MCF 10A (cell line): ENCODE data around the gene EPHA6. TPM values are rescaled to one million over a fixed set of nuclear protein-coding genes. Genes with fewer than 3 reads are reported as not detected.

Source experiments
- BruUV-seq: library from RNA; stranded (reverse); fragments of 400-500 nt; replicated peaks from 2 replicates; lab custom pipeline; 2021; lab: Mats Ljungman, UMichigan
- CTCF ChIA-PET: fragments of 300-600 bp; sonication (Branson Sonifier 250); formaldehyde crosslinking; extraction: SDS; loops from one replicate; lab custom pipeline; 2021; ENCODE audit warnings: antibody characterized with exemption, inconsistent platforms; lab: Yijun Ruan, JAX
- POLR2A ChIA-PET: fragments of 300-600, 350-650 bp; sonication (Branson Sonifier 250); formaldehyde crosslinking; extraction: SDS; loops from one replicate; lab custom pipeline; 2020; ENCODE audit warnings: antibody characterized with exemption, inconsistent platforms; lab: Yijun Ruan, JAX
- DNase-seq: peaks from one replicate; pipeline ENCODE4 v3.0.0-alpha.2; 2018; ENCODE audit not compliant: unreplicated experiment
- H3K27ac Mint-ChIP-seq: one replicate; pipeline ENCODE4 v1.8.0; 2022; ENCODE audit warnings: mild to moderate bottlenecking, low read depth, mixed read lengths; ENCODE audit not compliant: unreplicated experiment
- H3K27me3 Mint-ChIP-seq: one replicate; pipeline ENCODE4 v1.8.0; 2022; ENCODE audit warnings: mixed read lengths; ENCODE audit not compliant: insufficient read depth, unreplicated experiment
- H3K36me3 Mint-ChIP-seq: one replicate; pipeline ENCODE4 v1.8.0; 2022; ENCODE audit warnings: mild to moderate bottlenecking, moderate library complexity, mixed read lengths; ENCODE audit not compliant: insufficient read depth, unreplicated experiment
- H3K4me1 Mint-ChIP-seq: one replicate; pipeline ENCODE4 v1.8.0; 2022; ENCODE audit warnings: mixed read lengths; ENCODE audit not compliant: insufficient read depth, unreplicated experiment
- H3K4me3 Mint-ChIP-seq: one replicate; pipeline ENCODE4 v1.8.0; 2022; ENCODE audit warnings: mild to moderate bottlenecking, moderate library complexity, mixed read lengths; ENCODE audit not compliant: unreplicated experiment
- H3K9me3 Mint-ChIP-seq: one replicate; pipeline ENCODE4 v1.8.0; 2022; ENCODE audit warnings: mixed read lengths; ENCODE audit not compliant: unreplicated experiment
- intact Hi-C: fragments of 100-400 bp; cut with micrococcal nuclease; formaldehyde crosslinking; loops from 2 replicates; pipeline ENCODE4 v1.14.1; 2022
- total RNA-seq: library from RNA; stranded (reverse); gene quantifications from 2 replicates; pipeline ENCODE4 v1.2.3, GENCODE V29; 2022
- TF ChIP-seq, protein P1 (sequence below): fragments of 200-600 bp; IDR thresholded peaks from one replicate; pipeline ENCODE4 v1.8.0; 2022; ENCODE audit warnings: antibody characterized with exemption, mild to moderate bottlenecking; ENCODE audit not compliant: unreplicated experiment

EPHA6 gene
- total RNA-seq, 1 experiment from 2014 or later: 0.33 TPM

DNA sequence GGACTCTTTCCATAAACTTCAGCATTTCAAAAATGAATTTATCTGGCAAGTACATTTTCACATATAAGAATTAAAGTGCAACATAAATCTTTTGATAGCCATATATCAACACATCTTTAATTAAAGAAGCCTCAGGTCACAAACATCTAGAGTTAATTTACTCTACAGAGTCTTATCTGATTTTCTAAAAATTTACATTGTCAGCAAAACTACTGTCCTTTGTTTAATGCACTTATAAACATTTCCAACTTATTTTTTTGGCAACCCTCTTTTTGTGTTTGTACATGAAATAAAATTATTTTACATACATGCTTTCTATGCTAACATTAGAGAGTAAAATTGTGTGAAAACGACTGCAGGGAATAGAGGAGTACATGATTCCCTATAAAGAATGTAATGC is 533.4 kb downstream of the EPHA6 start:
- ChIA-PET CTCF (no interaction called here), POLR2A (no interaction called here)
- DNase-seq: no peak
- TF ChIP-seq, protein P1, sequence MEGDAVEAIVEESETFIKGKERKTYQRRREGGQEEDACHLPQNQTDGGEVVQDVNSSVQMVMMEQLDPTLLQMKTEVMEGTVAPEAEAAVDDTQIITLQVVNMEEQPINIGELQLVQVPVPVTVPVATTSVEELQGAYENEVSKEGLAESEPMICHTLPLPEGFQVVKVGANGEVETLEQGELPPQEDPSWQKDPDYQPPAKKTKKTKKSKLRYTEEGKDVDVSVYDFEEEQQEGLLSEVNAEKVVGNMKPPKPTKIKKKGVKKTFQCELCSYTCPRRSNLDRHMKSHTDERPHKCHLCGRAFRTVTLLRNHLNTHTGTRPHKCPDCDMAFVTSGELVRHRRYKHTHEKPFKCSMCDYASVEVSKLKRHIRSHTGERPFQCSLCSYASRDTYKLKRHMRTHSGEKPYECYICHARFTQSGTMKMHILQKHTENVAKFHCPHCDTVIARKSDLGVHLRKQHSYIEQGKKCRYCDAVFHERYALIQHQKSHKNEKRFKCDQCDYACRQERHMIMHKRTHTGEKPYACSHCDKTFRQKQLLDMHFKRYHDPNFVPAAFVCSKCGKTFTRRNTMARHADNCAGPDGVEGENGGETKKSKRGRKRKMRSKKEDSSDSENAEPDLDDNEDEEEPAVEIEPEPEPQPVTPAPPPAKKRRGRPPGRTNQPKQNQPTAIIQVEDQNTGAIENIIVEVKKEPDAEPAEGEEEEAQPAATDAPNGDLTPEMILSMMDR: no peak
- intact Hi-C loops: no loop called here
- Mint-ChIP-seq H3K27me3 (peaks cover 24% of the 10 kb centered on the region), H3K4me3 (no peak overlapping the region), H3K9me3 (no peaks in the 10 kb centered on the region), H3K36me3 (no peaks in the 10 kb centered on the region), H3K4me1 (no peaks in the 10 kb centered on the region), H3K27ac (no peak overlapping the region)
- BruUV-seq: no TSS peak

DNA sequence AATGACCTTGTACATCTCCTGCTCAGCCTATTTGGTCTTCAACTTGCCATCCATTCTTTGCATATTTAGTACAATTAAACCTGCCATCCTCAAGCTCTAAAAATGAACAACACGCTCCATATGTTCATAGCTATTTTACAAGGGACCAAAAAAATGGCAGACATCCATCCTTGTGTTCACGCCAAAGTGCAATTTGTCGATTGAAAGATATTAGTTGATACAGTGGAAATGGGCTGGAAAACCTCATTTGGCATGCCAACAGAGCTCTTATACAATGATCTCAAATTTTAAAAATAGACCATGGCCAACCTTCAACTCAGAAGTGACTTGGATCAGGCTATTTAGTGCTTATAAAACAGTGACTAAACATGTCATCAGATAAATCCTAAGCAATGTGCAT is 536.6 kb downstream of the EPHA6 start:
- Mint-ChIP-seq H3K9me3 (peaks cover 12% of the 10 kb centered on the region), H3K4me3 (no peak overlapping the region), H3K27me3 (peaks cover 13% of the 10 kb centered on the region), H3K27ac (no peak overlapping the region), H3K36me3 (no peaks in the 10 kb centered on the region), H3K4me1 (no peaks in the 10 kb centered on the region)
- intact Hi-C loops: no loop called here
- no TSS peak for BruUV-seq
- TF ChIP-seq, protein P1: no peak
- CTCF ChIA-PET: interaction anchor here (0.6 kb wide), 1 partner anchor 521 kb away, joined by 4 read pairs; no protein-coding TSS in a partner anchor
- DNase-seq: no peak
- POLR2A ChIA-PET: no interaction called here

DNA sequence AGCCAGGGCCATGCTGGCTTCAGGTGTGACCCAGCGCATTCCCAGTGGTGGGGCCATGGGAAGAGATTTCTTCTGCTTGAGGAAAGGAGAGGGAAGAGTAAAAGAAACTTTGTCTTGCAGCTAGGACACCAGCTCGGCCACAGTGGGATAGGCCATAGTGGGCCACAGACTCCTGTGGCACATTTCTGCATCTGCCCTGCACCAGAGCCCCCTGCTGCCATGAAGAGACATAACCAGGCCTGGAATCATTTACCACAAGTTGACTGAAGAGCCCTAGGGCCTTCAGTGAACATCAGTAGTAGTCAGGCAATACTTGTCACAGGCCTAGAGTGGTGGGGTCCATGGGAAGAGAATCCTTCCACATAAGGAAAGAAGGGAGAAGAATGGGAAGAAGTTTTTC is 538.8 kb downstream of the EPHA6 start:
- Mint-ChIP-seq H3K36me3 (no peaks in the 10 kb centered on the region), H3K4me1 (no peaks in the 10 kb centered on the region), H3K27me3 (peaks cover 15% of the 10 kb centered on the region), H3K27ac (no peak overlapping the region), H3K4me3 (no peak overlapping the region), H3K9me3 (peaks cover 12% of the 10 kb centered on the region)
- CTCF ChIA-PET: interaction anchor here (0.6 kb wide), 1 partner anchor 12 kb away, joined by 3 read pairs; no protein-coding TSS in a partner anchor
- no TSS peak for BruUV-seq
- POLR2A ChIA-PET: no interaction called here
- intact Hi-C loops: no loop called here
- DNase-seq: no peak
- TF ChIP-seq, protein P1: no peak

DNA sequence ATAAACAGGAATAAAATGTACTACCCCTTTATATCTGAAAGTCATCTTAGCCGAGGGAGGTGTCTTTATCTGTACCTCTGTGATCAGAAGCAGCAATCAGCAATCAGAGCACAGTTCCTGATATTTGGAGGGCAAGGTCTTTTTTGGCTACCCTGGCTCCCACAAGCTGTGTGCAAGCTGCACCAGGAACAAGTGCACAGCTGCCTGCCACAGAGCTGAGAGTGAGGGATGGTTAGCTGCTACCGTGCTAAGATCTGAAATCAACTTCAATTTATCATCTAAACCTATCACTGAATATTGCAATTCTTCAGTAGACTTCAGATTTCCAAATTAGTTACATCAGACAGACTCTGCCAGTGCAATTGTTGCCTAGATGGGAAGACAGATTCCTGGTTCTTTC is 545.6 kb downstream of the EPHA6 start:
- ChIA-PET CTCF (no interaction called here), POLR2A (no interaction called here)
- Mint-ChIP-seq H3K27ac (no peak overlapping the region), H3K4me1 (no peaks in the 10 kb centered on the region), H3K4me3 (no peak overlapping the region), H3K9me3 (no peaks in the 10 kb centered on the region), H3K27me3 (peaks cover 15% of the 10 kb centered on the region), H3K36me3 (no peaks in the 10 kb centered on the region)
- BruUV-seq: no TSS peak
- TF ChIP-seq, protein P1: no peak
- intact Hi-C loops: no loop called here
- DNase-seq: no peak
